Upper lobe of left lung (tissue), 6 donors: ENCODE results near the gene PAAF1. TPM values are rescaled to one million over a fixed set of nuclear protein-coding genes. Genes with fewer than 3 reads are reported as not detected.

Source experiments
- ATAC-seq, 2 donors: fragments of 200-7000 bp; cut with Tn5 transposase; one replicate each; pipeline ENCODE4 v1.9.1; 2022; ENCODE audit warnings: mild to moderate bottlenecking in 2 of 2, moderate library complexity in 2 of 2; ENCODE audit not compliant: low FRiP score in 2 of 2
- DNase-seq, 2 donors: peaks; one replicate each; pipeline ENCODE4 v3.0.0-alpha.2; 2019 to 2020
- H3K27ac ChIP-seq, 4 donors: fragments of 200-600 bp; sonication (generic); one replicate each; pipeline ENCODE4 v1.5.1; 2016 to 2019
- H3K27me3 ChIP-seq, 4 donors: fragments of 200-600 bp; sonication (generic); one replicate each; pipeline ENCODE4 v1.5.1; 2017 to 2019
- H3K36me3 ChIP-seq, 4 donors: fragments of 200-600 bp; sonication (generic); one replicate each; pipeline ENCODE4 v1.5.1; 2016 to 2019
- H3K4me1 ChIP-seq, 4 donors: fragments of 200-600 bp; sonication (generic); one replicate each; pipeline ENCODE4 v1.5.1; 2018 to 2019
- H3K4me3 ChIP-seq, 4 donors: fragments of 200-600 bp; sonication (generic); one replicate each; pipeline ENCODE4 v1.5.1; 2017 to 2019; ENCODE audit warnings: mild to moderate bottlenecking in 2 of 4, moderate library complexity in 1 of 4
- H3K9me3 ChIP-seq, 4 donors: fragments of 200-600 bp; sonication (generic); one replicate each; pipeline ENCODE4 v1.5.1; 2018 to 2019
- EP300 ChIP-seq, 4 donors: sonication (generic); formaldehyde crosslinking; IDR thresholded peaks; one replicate each; pipeline ENCODE4 v1.5.1; 2017; ENCODE audit warnings: antibody characterized with exemption in 4 of 4, control low read depth in 2 of 4
- POLR2A ChIP-seq, 4 donors: fragments of 450-650 bp; IDR thresholded peaks; one replicate each; pipeline ENCODE4 v1.5.1; 2016 to 2017; ENCODE audit warnings: antibody characterized with exemption in 4 of 4, mild to moderate bottlenecking in 2 of 4
- POLR2AphosphoS5 ChIP-seq, 2 donors: sonication (generic); formaldehyde crosslinking; IDR thresholded peaks; one replicate each; pipeline ENCODE4 v1.5.1; 2017; ENCODE audit warnings: antibody characterized with exemption in 2 of 2
- WGBS, 2 donors: methylation state at CpG; one replicate each; pipeline ENCODE4 v1.1.5; 2017 to 2018; 5-methylcytosine and 5-hydroxymethylcytosine counted together
- total RNA-seq, 6 donors: library from RNA; depleted of rRNA in 4 of 6; stranded (reverse); fragments of >200 nt in 4 of 6; gene quantifications; one replicate each; pipeline versions ENCODE4 v1.1.0 to v1.2.1, GENCODE V29; 2016 to 2021
- TF ChIP-seq, protein P1 (sequence below), 6 experiments: fragments of 450-650 bp in 4 of 6; fragments of 200-600 bp in 2 of 6; sonication (generic) in 2 of 6; IDR thresholded peaks; one replicate each; pipeline ENCODE4 v1.5.1; 2016 to 2019; ENCODE audit warnings: antibody characterized with exemption in 6 of 6
- donor health status: DM: no; HTN: no; CAD: no; lungs with moderate emphysema.
- donor health status: DM: no; HTN: yes; CAD: no; lungs with severe emphysema.

PAAF1 gene
- total RNA-seq, 6 donors from 2014 or later: 8.8 to 58.7 (median 12.6) TPM

DNA sequence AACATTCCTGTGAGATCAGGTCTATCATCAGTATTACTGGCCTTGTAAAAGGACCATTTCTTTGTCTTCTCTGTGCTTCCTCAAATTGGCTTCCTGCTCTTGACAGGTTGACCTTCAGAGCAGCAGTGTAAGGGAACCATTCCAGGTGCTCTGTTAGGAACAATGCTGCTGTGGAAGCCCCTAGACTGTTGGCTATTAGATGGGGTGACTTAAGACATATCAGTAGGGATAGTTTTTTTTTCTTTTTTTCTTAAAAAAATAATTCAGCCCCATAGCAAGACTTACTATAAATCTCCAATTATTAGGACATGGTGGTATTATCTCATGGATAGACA is 37.7 kb upstream of the PAAF1 start:
- H3K9me3 ChIP-seq: no peaks in the 10 kb centered on the region
- ATAC-seq: no peak

GRCh38 chr11:73851046-73851764 is 25.6 kb upstream of the PAAF1 start:
- Histone ChIP-seq H3K27ac (no peak overlapping the region), H3K4me3 (no peak overlapping the region), H3K36me3 (peaks cover 0 to 12% (median 0%) of the 10 kb centered on the region in 4 donors), H3K4me1 (no peaks in the 10 kb centered on the region), H3K9me3 (no peaks in the 10 kb centered on the region), H3K27me3 (no peaks in the 10 kb centered on the region)
- ATAC-seq (no peak), DNase-seq (no peak)
- TF ChIP-seq, protein P1, sequence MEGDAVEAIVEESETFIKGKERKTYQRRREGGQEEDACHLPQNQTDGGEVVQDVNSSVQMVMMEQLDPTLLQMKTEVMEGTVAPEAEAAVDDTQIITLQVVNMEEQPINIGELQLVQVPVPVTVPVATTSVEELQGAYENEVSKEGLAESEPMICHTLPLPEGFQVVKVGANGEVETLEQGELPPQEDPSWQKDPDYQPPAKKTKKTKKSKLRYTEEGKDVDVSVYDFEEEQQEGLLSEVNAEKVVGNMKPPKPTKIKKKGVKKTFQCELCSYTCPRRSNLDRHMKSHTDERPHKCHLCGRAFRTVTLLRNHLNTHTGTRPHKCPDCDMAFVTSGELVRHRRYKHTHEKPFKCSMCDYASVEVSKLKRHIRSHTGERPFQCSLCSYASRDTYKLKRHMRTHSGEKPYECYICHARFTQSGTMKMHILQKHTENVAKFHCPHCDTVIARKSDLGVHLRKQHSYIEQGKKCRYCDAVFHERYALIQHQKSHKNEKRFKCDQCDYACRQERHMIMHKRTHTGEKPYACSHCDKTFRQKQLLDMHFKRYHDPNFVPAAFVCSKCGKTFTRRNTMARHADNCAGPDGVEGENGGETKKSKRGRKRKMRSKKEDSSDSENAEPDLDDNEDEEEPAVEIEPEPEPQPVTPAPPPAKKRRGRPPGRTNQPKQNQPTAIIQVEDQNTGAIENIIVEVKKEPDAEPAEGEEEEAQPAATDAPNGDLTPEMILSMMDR (IDR thresholded peaks at IDR 0.05): no peak
- TF ChIP-seq POLR2AphosphoS5 (IDR thresholded peaks at IDR 0.05) (no peak), POLR2A (IDR thresholded peaks at IDR 0.05) (no peak), EP300 (IDR thresholded peaks at IDR 0.05) (no peak)
- WGBS, 2 donors: 93 to 94% methylated on average over 3 of the region's 3 CpGs

More for the DNA sequence above, 37.7 kb upstream of the PAAF1 start:
- no peak for TF ChIP-seq POLR2A (IDR thresholded peaks at IDR 0.05)
- TF ChIP-seq POLR2AphosphoS5 (IDR thresholded peaks at IDR 0.05): no peak
- no peak for TF ChIP-seq EP300 (IDR thresholded peaks at IDR 0.05)
- TF ChIP-seq, protein P1 (IDR thresholded peaks at IDR 0.05): no peak
- no peak overlapping the region for H3K27ac ChIP-seq
- no peak overlapping the region for H3K4me3 ChIP-seq
- no peaks in the 10 kb centered on the region for H3K27me3 ChIP-seq
- no peak for DNase-seq
- H3K36me3 ChIP-seq: peaks cover 0 to 22% (median 4%) of the 10 kb centered on the region in 4 donors
- H3K4me1 ChIP-seq: no peaks in the 10 kb centered on the region

DNA sequence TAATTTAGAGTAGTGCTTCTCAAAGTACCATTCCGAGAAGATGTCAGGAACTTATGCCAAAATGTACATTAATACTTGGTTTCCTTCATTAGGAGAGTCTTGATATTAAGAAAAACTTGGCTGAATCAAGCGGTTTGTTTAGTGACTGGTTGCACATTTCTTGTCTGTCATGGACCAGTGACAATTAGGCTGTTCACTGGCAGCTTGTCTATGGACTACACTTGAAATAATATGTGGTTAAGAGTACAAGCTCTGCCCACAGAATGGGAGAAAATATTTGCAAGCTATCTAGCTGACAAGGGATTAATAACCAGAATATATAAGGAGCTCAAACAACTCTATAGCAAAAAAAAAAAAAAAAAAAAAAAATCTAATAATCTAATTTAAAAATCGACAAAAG is 24.8 kb upstream of the PAAF1 start:
- H3K27ac ChIP-seq: no peak overlapping the region
- TF ChIP-seq EP300 (IDR thresholded peaks at IDR 0.05) (no peak), POLR2AphosphoS5 (IDR thresholded peaks at IDR 0.05) (no peak), POLR2A (IDR thresholded peaks at IDR 0.05) (no peak)
- TF ChIP-seq, protein P1 (IDR thresholded peaks at IDR 0.05): no peak
- 90 to 100% methylated on average over 3 of the region's 3 CpGs for WGBS, 2 donors
- no peak overlapping the region for H3K4me3 ChIP-seq
- ATAC-seq: no peak
- H3K36me3 ChIP-seq: peaks cover 0 to 5% (median 0%) of the 10 kb centered on the region in 4 donors
- DNase-seq: no peak
- no peaks in the 10 kb centered on the region for H3K9me3 ChIP-seq
- H3K4me1 ChIP-seq: no peaks in the 10 kb centered on the region
- no peaks in the 10 kb centered on the region for H3K27me3 ChIP-seq

GRCh38 chr11:73854680-73855079 is 22.1 kb upstream of the PAAF1 start:
- no peak for DNase-seq
- WGBS, 2 donors: 83 to 91% methylated on average over 1 of the region's 1 CpG
- no peaks in the 10 kb centered on the region for H3K4me1 ChIP-seq
- H3K27me3 ChIP-seq: no peaks in the 10 kb centered on the region
- no peaks in the 10 kb centered on the region for H3K9me3 ChIP-seq
- H3K4me3 ChIP-seq: no peak overlapping the region
- H3K36me3 ChIP-seq: no peaks in the 10 kb centered on the region
- no peak overlapping the region for H3K27ac ChIP-seq
- no peak for ATAC-seq
- TF ChIP-seq EP300 (IDR thresholded peaks at IDR 0.05) (no peak), POLR2AphosphoS5 (IDR thresholded peaks at IDR 0.05) (no peak), POLR2A (IDR thresholded peaks at IDR 0.05) (no peak)
- TF ChIP-seq, protein P1 (IDR thresholded peaks at IDR 0.05): no peak

GRCh38 chr11:73856031-73856567 is 20.7 kb upstream of the PAAF1 start:
- DNase-seq: no peak
- H3K9me3 ChIP-seq: no peaks in the 10 kb centered on the region
- ATAC-seq: no peak

More at GRCh38 chr11:73856031-73856567, 20.7 kb upstream of the PAAF1 start:
- Histone ChIP-seq H3K36me3 (peaks cover 0 to 9% (median 6%) of the 10 kb centered on the region in 4 donors), H3K27me3 (no peaks in the 10 kb centered on the region), H3K4me1 (no peaks in the 10 kb centered on the region), H3K27ac (no peak overlapping the region), H3K4me3 (no peak overlapping the region)
- 100% methylated on average over 1 of the region's 1 CpG for WGBS, 2 donors
- no peak for TF ChIP-seq EP300 (IDR thresholded peaks at IDR 0.05)
- TF ChIP-seq, protein P1 (IDR thresholded peaks at IDR 0.05): no peak
- TF ChIP-seq POLR2AphosphoS5 (IDR thresholded peaks at IDR 0.05): no peak
- no peak for TF ChIP-seq POLR2A (IDR thresholded peaks at IDR 0.05)
